ENCODE results near the gene CLDN7.

DNA sequence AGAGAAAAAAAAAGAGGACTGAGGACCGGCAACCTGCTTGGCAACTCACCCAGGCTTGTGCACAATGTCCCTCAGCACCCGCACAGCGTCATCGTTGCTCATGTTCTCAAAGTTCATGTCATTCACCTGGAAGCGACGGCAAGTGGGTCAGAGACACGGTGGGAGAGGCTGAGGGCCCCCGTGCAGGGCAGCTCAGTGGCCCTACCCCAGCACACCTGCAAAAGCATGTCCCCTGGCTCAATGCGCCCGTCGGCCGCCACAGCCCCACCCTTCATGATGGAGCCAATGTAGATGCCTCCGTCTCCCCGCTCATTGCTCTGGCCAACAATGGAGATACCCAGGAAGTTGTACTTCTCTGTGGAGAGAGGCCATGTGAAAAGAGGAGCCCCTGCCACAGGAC lies 33.4 kb downstream of the CLDN7 start:
- TF ChIP-seq EZH2 (IDR thresholded peaks at IDR 0.05; ENCODE audit: insufficient read depth, low read length): no peak
- TF ChIP-seq, protein P1, sequence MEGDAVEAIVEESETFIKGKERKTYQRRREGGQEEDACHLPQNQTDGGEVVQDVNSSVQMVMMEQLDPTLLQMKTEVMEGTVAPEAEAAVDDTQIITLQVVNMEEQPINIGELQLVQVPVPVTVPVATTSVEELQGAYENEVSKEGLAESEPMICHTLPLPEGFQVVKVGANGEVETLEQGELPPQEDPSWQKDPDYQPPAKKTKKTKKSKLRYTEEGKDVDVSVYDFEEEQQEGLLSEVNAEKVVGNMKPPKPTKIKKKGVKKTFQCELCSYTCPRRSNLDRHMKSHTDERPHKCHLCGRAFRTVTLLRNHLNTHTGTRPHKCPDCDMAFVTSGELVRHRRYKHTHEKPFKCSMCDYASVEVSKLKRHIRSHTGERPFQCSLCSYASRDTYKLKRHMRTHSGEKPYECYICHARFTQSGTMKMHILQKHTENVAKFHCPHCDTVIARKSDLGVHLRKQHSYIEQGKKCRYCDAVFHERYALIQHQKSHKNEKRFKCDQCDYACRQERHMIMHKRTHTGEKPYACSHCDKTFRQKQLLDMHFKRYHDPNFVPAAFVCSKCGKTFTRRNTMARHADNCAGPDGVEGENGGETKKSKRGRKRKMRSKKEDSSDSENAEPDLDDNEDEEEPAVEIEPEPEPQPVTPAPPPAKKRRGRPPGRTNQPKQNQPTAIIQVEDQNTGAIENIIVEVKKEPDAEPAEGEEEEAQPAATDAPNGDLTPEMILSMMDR (IDR thresholded peaks at IDR 0.05; ENCODE audit: insufficient read depth, low read depth, low read length): no peak
